ENCODE measurements around the gene KIF6. TPM values are rescaled to one million over a fixed set of nuclear protein-coding genes. Genes with fewer than 3 reads are reported as not detected.
A peak's percentile ranks its signal among the peaks of the same experiment; 100 is the strongest.

The KIF6 gene
- total RNA-seq, 1 donor from 2014 or later, result not detected

DNA sequence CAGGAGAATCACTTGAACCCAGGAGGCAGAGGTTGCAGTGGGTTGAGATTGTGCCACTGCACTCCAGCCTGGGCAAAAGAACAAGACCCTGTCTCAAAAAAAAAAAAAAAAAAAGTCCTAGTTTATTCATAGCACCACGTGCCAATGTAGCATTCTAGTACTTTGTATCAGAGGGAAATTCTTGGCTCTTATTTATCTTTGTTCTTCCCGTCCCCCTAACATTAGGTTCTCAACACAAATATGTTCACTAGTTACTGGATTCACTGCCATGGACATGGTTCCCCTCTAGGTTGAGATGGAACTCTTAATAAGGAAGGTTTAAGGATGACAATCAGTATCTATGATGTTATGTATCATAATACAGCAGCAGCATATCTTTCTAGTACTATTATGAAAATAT lies 178.5 kb downstream of the KIF6 start:
- H3K4me3 ChIP-seq (ENCODE audit: low read depth, low read length), result no peak overlapping the region
- no peak for DNase-seq (ENCODE audit: low read depth)
- H3K27me3 ChIP-seq (ENCODE audit: control insufficient read depth, insufficient read depth, low read length), result no peaks in the 10 kb centered on the region
- H3K36me3 ChIP-seq (ENCODE audit: control insufficient read depth, insufficient read depth, low read length), result no peaks in the 10 kb centered on the region
- TF ChIP-seq, protein P1, sequence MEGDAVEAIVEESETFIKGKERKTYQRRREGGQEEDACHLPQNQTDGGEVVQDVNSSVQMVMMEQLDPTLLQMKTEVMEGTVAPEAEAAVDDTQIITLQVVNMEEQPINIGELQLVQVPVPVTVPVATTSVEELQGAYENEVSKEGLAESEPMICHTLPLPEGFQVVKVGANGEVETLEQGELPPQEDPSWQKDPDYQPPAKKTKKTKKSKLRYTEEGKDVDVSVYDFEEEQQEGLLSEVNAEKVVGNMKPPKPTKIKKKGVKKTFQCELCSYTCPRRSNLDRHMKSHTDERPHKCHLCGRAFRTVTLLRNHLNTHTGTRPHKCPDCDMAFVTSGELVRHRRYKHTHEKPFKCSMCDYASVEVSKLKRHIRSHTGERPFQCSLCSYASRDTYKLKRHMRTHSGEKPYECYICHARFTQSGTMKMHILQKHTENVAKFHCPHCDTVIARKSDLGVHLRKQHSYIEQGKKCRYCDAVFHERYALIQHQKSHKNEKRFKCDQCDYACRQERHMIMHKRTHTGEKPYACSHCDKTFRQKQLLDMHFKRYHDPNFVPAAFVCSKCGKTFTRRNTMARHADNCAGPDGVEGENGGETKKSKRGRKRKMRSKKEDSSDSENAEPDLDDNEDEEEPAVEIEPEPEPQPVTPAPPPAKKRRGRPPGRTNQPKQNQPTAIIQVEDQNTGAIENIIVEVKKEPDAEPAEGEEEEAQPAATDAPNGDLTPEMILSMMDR (IDR thresholded peaks at IDR 0.05; ENCODE audit: insufficient read depth, low read length, severe bottlenecking), result no peak
- no peak for FAIRE-seq

DNA sequence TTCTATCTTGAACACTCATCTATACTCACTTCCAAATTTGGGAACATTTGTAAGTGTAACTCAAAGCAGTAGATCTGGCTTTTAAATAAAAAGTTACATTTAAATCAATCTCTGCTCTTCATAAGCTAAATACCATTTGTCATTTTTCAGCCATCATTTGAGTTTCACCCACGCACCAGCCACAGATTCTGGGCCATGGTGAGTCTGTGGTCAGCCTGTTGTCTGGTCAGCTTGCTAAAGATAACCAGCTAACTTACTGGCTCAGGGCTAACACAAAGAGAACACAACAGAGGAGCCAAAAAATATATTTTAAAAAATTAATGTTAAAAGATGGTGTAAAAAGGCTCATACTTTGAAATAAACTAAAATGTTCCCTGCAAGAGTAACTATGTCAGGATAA lies 181.3 kb downstream of the KIF6 start:
- Histone ChIP-seq H3K27me3 (ENCODE audit: control insufficient read depth, insufficient read depth, low read length) (no peaks in the 10 kb centered on the region), H3K36me3 (ENCODE audit: control insufficient read depth, insufficient read depth, low read length) (no peaks in the 10 kb centered on the region), H3K4me3 (ENCODE audit: low read depth, low read length) (no peak overlapping the region)
- TF ChIP-seq, protein P1 (IDR thresholded peaks at IDR 0.05; ENCODE audit: insufficient read depth, low read length, severe bottlenecking), result no peak
- DNase-seq (ENCODE audit: low read depth) (no peak), FAIRE-seq (no peak)

DNA sequence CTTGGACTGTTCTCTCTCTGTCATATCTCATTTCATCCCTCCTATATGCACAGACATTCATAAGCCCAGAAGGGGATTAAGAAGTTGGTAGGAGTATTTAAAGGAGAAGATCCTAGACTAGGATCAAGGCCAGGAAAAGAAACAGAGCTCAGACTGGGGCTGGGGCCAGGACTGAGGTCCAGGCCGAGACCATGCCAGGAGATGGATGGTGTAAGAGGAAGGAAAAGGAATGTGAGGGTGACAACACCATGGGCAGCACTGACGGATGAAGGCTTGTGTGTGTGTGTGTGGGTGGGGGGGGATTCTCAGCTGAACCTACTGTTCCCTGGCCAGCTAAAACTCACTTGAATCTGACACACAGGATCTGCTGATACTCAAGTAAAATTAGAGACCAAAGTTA lies 182.1 kb downstream of the KIF6 start:
- H3K4me3 ChIP-seq (ENCODE audit: low read depth, low read length), result no peak overlapping the region
- TF ChIP-seq, protein P1 (IDR thresholded peaks at IDR 0.05; ENCODE audit: insufficient read depth, low read length, severe bottlenecking), result no peak
- DNase-seq (ENCODE audit: low read depth) (no peak), FAIRE-seq (no peak)
- H3K36me3 ChIP-seq (ENCODE audit: control insufficient read depth, insufficient read depth, low read length), result no peaks in the 10 kb centered on the region
- no peaks in the 10 kb centered on the region for H3K27me3 ChIP-seq (ENCODE audit: control insufficient read depth, insufficient read depth, low read length)

DNA sequence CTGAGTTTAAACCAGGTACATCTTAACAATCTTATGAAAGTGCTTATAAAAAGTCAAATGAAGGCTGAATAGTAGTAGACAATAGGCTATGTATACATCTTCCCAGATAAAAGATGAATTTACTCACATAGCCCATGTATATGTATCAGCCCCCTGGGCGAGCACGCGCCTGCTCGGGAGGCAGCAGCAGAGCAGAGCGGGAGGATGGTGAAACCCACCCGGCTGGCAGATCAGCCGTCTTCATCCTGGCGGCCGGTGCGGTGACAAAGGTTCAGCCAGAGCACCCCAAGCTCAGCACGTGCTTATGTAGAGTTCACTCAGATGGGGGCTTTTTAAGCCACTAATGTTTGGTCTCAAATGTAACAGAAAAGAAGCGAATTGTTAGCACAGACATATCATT lies 184.8 kb downstream of the KIF6 start:
- no peak overlapping the region for H3K4me3 ChIP-seq (ENCODE audit: low read depth, low read length)
- TF ChIP-seq, protein P1 (IDR thresholded peaks at IDR 0.05; ENCODE audit: insufficient read depth, low read length, severe bottlenecking), result no peak
- FAIRE-seq (no peak), DNase-seq (ENCODE audit: low read depth) (no peak)
- H3K36me3 ChIP-seq (ENCODE audit: control insufficient read depth, insufficient read depth, low read length), result no peaks in the 10 kb centered on the region
- no peaks in the 10 kb centered on the region for H3K27me3 ChIP-seq (ENCODE audit: control insufficient read depth, insufficient read depth, low read length)

DNA sequence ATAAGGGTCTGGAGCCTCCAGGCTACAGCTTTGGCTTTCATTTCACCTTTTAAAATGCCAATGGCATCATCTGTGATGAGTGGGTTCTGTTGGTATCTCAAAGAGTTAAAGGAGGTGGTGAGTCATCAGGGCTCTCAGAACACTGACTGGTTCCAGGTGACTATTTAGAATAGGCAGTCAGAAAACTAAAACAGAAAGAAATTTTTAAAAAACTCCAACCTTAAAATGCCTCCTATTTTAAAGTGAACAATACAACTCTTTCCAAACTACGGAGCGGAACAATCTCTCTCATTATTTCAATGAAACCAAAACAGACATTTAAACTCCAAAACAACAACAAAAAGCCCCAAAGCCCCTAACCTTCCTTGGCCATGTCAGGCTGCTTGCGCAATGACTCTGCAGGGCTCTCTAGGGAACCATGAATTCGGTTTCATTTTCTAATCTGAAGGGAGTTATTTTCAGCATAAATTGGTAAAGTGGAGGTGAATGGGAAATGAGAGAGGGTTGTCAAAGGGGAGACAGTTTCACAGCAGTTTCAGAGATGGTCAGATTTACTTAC lies 194.9 kb downstream of the KIF6 start:
- TF ChIP-seq, protein P1 (IDR thresholded peaks at IDR 0.05; ENCODE audit: insufficient read depth, low read length, severe bottlenecking), result no peak
- H3K4me3 ChIP-seq (ENCODE audit: low read depth, low read length), result no peak overlapping the region
- H3K27me3 ChIP-seq (ENCODE audit: control insufficient read depth, insufficient read depth, low read length), result no peaks in the 10 kb centered on the region
- no peaks in the 10 kb centered on the region for H3K36me3 ChIP-seq (ENCODE audit: control insufficient read depth, insufficient read depth, low read length)
- no peak for FAIRE-seq
- DNase-seq (ENCODE audit: low read depth), result peak; percentile 26

Measured in bronchial epithelial cell (primary cell).